Measurements from ENCODE around the gene TTC21A. TPM values are rescaled to one million over a fixed set of nuclear protein-coding genes. Genes with fewer than 3 reads are reported as not detected.

TTC21A gene
- total RNA-seq, 1 donor from 2014 or later, result 1.1 TPM

DNA sequence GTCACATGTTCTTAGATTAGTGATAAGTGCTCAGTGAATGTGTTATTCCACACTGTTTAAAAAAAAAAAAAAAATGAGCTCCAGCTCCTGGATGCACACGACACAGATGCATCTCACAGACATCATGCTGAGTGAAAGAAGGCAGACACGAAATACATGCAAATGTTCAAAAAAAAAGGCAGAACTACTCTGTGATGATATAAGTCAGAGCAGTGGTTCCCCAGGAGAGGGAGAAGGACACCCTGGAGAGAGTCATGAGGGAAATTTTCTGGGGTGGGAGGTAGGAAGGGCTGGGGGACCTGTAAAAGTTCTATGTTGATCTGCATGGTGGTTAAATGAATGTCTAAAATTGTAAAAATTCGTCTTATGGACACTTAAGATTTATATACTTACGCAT is 41.6 kb downstream of the TTC21A start:
- DNase-seq (ENCODE audit: low read depth) (no peak), FAIRE-seq (no peak)
- Histone ChIP-seq H3K4me3 (ENCODE audit: low read depth, low read length) (no peak overlapping the region), H3K36me3 (ENCODE audit: control insufficient read depth, insufficient read depth, low read length) (peaks cover 15% of the 10 kb centered on the region), H3K27me3 (ENCODE audit: control insufficient read depth, insufficient read depth, low read length) (no peaks in the 10 kb centered on the region)
- TF ChIP-seq, protein P1, sequence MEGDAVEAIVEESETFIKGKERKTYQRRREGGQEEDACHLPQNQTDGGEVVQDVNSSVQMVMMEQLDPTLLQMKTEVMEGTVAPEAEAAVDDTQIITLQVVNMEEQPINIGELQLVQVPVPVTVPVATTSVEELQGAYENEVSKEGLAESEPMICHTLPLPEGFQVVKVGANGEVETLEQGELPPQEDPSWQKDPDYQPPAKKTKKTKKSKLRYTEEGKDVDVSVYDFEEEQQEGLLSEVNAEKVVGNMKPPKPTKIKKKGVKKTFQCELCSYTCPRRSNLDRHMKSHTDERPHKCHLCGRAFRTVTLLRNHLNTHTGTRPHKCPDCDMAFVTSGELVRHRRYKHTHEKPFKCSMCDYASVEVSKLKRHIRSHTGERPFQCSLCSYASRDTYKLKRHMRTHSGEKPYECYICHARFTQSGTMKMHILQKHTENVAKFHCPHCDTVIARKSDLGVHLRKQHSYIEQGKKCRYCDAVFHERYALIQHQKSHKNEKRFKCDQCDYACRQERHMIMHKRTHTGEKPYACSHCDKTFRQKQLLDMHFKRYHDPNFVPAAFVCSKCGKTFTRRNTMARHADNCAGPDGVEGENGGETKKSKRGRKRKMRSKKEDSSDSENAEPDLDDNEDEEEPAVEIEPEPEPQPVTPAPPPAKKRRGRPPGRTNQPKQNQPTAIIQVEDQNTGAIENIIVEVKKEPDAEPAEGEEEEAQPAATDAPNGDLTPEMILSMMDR (IDR thresholded peaks at IDR 0.05; ENCODE audit: insufficient read depth, low read length, severe bottlenecking), result no peak

DNA sequence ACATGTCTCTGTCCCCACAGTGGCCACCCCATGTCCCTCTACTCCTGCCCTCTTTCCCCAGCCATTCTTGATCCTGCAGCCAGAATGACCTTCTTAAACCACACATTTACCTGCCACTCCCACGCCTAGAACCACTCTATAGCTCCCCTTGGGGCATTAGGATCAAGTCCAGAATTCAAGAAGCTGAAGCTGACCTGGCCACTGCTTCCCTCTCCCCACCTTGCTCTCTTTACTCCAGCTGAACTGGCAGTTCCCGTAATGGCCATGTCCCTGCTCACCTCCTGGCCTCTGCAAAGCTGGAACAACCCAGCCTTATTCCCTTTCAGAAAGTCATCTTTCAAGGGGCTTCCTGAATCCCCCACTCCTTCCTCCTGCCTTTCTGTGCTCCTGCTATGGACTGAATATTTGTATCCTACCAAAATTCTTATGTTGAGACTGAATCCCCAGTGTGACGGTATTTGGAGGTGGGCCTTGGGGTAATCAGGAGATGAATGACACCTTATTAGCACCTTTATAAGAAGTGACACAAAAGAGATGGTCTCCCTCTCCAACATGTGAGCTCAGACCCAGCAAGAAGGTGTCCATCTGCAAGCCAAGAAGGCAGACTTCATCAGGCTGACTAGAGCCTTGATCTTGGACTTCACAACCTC is 42.1 kb downstream of the TTC21A start:
- H3K27me3 ChIP-seq (ENCODE audit: control insufficient read depth, insufficient read depth, low read length), result no peaks in the 10 kb centered on the region
- H3K36me3 ChIP-seq (ENCODE audit: control insufficient read depth, insufficient read depth, low read length), result peaks cover 12% of the 10 kb centered on the region
- DNase-seq (ENCODE audit: low read depth), result no peak
- TF ChIP-seq, protein P1 (IDR thresholded peaks at IDR 0.05; ENCODE audit: insufficient read depth, low read length, severe bottlenecking), result no peak
- FAIRE-seq, result no peak
- no peak overlapping the region for H3K4me3 ChIP-seq (ENCODE audit: low read depth, low read length)

DNA sequence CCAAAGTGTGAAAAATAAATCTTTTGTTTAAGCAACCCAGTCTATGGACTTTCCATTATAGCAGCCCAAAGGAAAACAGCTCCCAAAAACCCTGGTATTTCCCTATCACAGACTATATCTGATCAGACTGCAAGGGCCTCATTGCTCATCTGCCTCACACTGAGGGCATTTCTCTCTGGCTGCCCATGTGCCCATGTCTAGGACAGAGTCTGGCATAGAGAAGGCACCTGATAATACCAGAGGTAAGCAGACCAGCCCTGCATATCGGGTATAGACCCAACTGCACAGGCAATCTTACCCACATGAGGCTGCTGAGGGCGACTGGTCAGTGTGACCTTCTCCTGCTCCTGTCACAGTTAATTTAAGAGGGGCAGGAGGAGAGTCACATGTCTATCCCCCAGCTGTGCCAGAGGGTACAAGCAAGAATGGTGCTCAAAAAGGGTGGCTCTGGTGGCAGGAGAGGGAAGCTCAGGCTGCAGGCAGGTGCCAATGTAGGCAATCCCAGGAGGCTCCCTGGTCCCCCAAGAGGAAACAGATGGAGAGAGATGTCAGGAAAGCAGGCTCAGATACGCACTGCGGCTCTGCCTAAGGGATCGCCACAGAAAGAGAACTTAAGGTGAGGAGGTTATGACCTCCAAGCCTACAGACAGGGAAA is 42.8 kb downstream of the TTC21A start:
- no peaks in the 10 kb centered on the region for H3K27me3 ChIP-seq (ENCODE audit: control insufficient read depth, insufficient read depth, low read length)
- DNase-seq (ENCODE audit: low read depth), result no peak
- peaks cover 7% of the 10 kb centered on the region for H3K36me3 ChIP-seq (ENCODE audit: control insufficient read depth, insufficient read depth, low read length)
- no peak overlapping the region for H3K4me3 ChIP-seq (ENCODE audit: low read depth, low read length)
- FAIRE-seq, result no peak
- TF ChIP-seq, protein P1 (IDR thresholded peaks at IDR 0.05; ENCODE audit: insufficient read depth, low read length, severe bottlenecking), result peak; percentile 6

DNA sequence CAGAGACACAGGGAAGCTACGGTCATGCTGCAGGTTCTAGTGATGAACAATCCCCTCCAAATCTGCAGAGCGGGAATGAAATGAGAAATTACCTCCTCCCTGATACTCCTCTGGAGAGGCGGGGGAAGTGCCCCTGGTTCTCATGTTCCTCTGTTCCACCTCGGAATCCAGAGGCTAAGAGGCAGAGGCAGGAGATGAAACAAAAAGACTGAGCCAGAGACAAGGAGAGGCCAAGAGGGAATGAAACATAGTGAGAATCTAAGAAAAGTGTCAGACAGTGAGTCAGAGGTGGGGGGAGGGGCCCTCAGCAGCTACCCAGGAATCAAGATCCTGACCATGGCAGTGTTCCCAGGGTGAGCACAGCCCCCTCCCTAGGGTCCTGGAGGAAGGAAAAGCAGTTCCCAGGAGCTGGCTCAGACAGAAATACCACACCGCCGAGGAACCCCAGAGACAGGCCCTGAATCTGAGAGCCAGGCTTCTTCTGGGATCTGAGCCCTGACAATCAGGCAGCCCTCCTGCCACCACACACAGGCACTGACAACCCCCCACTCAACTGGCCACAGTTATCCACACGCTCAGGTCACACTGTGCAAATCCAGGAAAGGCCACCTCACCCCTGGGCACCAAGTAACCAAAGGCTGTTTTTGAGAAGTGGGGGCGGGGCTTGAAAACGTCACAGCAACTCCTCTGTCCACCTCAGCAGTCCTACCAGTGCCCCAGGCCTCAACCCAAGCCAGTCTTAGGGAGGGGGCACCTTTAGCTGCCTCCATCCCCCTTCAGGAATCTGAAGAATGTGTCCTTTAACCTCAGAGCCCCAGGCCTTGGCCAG is 43.5 kb downstream of the TTC21A start:
- peak; percentile 85 for DNase-seq (ENCODE audit: low read depth)

DNA sequence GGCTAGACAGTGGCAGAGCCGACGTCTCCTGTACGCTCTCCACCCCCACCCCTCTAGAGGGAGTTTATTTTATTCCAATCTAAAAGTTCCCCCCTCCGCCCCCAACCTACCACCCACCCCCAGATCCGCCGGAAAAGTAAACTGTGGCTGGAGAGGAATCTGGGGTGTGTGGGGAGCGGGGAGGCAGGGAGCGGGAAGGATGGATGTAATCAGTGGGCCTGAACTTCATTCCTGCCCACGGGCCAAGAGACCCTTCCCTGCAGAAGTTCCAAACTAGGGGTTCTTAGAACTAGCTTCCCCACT is 46.4 kb downstream of the TTC21A start:
- FAIRE-seq (no peak), DNase-seq (ENCODE audit: low read depth) (no peak)
- Histone ChIP-seq H3K4me3 (ENCODE audit: low read depth, low read length) (peak overlapping the region; percentile 21), H3K36me3 (ENCODE audit: control insufficient read depth, insufficient read depth, low read length) (no peaks in the 10 kb centered on the region), H3K27me3 (ENCODE audit: control insufficient read depth, insufficient read depth, low read length) (no peaks in the 10 kb centered on the region)
- TF ChIP-seq, protein P1 (IDR thresholded peaks at IDR 0.05; ENCODE audit: insufficient read depth, low read length, severe bottlenecking), result no peak

More for the DNA sequence above, 43.5 kb downstream of the TTC21A start:
- H3K36me3 ChIP-seq (ENCODE audit: control insufficient read depth, insufficient read depth, low read length), result peaks cover 5% of the 10 kb centered on the region
- FAIRE-seq, result no peak
- no peaks in the 10 kb centered on the region for H3K27me3 ChIP-seq (ENCODE audit: control insufficient read depth, insufficient read depth, low read length)
- TF ChIP-seq, protein P1 (IDR thresholded peaks at IDR 0.05; ENCODE audit: insufficient read depth, low read length, severe bottlenecking), result no peak
- peak overlapping the region; percentile 76 for H3K4me3 ChIP-seq (ENCODE audit: low read depth, low read length)
